Muscle layer of colon (tissue), 2 donors: ENCODE data around the gene DEGS2.
A peak's percentile ranks its signal among the peaks of the same experiment; 100 is the strongest.
"Not testable (repeated sequence)": the region's sequence is repeated elsewhere in the genome, so short reads cannot be mapped to it uniquely, and the experiment has no call there.

Source experiments
- H3K27ac ChIP-seq: one replicate; pipeline ENCODE4 v1.7.0; 2013; ENCODE audit warnings: low read depth, mild to moderate bottlenecking, low read length, moderate library complexity
- H3K27me3 ChIP-seq, 2 donors: one replicate each; pipeline ENCODE4 v1.7.0; 2013; ENCODE audit warnings: low read length in 2 of 2, mild to moderate bottlenecking in 2 of 2; ENCODE audit not compliant: insufficient read depth in 2 of 2, control insufficient read depth in 1 of 2
- H3K36me3 ChIP-seq: one replicate; pipeline ENCODE4 v1.7.0; 2013; ENCODE audit warnings: mild to moderate bottlenecking, low read length; ENCODE audit not compliant: insufficient read depth
- H3K4me1 ChIP-seq: one replicate; pipeline ENCODE4 v1.7.0; 2013; ENCODE audit warnings: mild to moderate bottlenecking, low read length; ENCODE audit not compliant: insufficient read depth
- H3K4me3 ChIP-seq, 2 donors: one replicate each; pipeline ENCODE4 v1.7.0; 2013; ENCODE audit warnings: low read length in 2 of 2, low read depth in 1 of 2, mild to moderate bottlenecking in 1 of 2, moderate library complexity in 1 of 2
- H3K9ac ChIP-seq: one replicate; pipeline ENCODE4 v1.7.0; 2013; ENCODE audit warnings: low read length
- H3K9me3 ChIP-seq: one replicate; pipeline ENCODE4 v1.7.0; 2013; ENCODE audit warnings: mild to moderate bottlenecking, low read length
- donor health status: abdominal sarcoma.
- donor health status: Adenocarcinoma of cecum.

DEGS2 gene

DNA sequence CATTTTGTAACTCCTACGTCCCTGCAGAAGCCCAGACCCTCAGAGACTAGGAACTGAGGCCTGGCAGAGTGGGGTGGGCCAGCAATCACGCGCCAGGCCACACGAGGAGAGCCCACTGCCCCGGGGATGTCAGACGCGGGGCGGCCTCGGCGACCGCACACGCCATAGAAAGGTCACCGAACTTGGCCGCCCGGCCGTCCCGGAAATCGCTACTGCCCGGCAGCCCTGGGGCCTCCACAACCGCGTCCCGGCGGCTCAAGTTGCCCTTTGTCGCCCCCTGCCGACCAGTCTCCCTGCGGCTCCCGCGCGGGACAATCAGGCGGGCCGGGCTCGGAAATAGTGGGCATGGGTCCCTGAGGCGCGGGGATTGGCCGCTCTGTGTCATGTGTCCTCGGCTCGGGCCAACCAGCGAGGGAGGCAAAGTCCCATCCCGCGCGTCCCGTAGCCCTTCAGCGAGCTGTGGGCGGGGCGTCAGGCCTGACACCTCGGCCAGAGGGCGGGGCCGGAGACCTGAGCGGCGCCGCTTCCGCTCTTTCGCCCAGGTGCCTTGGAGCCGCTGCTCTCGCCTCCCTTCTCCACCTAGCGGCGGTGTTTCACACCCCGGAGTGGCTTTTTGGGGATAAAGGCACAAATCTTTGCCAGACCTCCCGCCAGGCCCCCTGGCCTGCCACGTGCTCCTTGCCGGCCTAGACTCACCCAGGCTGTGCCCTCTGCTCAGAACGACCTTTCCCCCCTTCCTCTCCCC lies 33.4 kb upstream of the DEGS2 start:
- Histone ChIP-seq H3K27ac (peak overlapping the region; percentile 90), H3K4me3 (peak overlapping the region; percentile 42 to 82), H3K27me3 (no peaks in the 10 kb centered on the region), H3K9me3 (no peaks in the 10 kb centered on the region), H3K36me3 (no peaks in the 10 kb centered on the region), H3K9ac (peak overlapping the region; percentile 65), H3K4me1 (peaks cover 5% of the 10 kb centered on the region)

DNA sequence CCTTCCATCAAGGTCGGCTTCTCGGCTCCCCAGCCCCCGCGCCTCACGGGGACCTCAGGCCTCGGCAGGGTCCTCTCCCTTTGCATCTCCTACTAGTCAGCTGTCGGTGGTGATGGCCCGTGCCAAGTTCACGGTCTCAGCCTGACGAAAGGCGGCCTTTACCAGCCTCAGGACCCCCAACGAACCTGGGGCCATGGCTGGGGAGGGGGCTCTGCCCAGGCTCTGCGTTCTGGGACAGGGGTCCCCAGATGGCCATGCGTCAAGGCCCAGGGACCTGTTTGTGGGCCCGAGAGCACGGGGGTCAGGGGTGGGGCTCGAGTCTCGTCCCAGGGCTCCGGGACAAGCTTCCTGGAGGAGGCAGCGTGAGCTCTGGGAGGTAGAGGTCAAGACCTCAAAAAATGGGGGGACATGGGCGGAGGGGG lies 32.8 kb upstream of the DEGS2 start:
- H3K4me3 ChIP-seq, result peak overlapping the region; percentile 42 to 53
- no peaks in the 10 kb centered on the region for H3K27me3 ChIP-seq
- H3K9ac ChIP-seq, result peak overlapping the region; percentile 65

GRCh38 chr14:100191584-100192249 lies 32.3 kb upstream of the DEGS2 start:
- Histone ChIP-seq H3K4me1 (peaks cover 5% of the 10 kb centered on the region), H3K9me3 (no peaks in the 10 kb centered on the region), H3K27ac (no peak overlapping the region), H3K9ac (no peak overlapping the region), H3K27me3 (no peaks in the 10 kb centered on the region), H3K4me3 (no peak overlapping the region), H3K36me3 (no peaks in the 10 kb centered on the region)

More for the DNA sequence above, 32.8 kb upstream of the DEGS2 start:
- H3K27ac ChIP-seq, result peak overlapping the region; percentile 86
- peaks cover 5% of the 10 kb centered on the region for H3K4me1 ChIP-seq
- no peaks in the 10 kb centered on the region for H3K36me3 ChIP-seq
- no peaks in the 10 kb centered on the region for H3K9me3 ChIP-seq

GRCh38 chr14:100190126-100190525 lies 30.7 kb upstream of the DEGS2 start:
- H3K27me3 ChIP-seq, result no peaks in the 10 kb centered on the region
- H3K4me1 ChIP-seq, result peaks cover 5% of the 10 kb centered on the region
- no peak overlapping the region for H3K4me3 ChIP-seq
- H3K27ac ChIP-seq, result no peak overlapping the region
- no peaks in the 10 kb centered on the region for H3K36me3 ChIP-seq
- no peaks in the 10 kb centered on the region for H3K9me3 ChIP-seq
- H3K9ac ChIP-seq, result no peak overlapping the region

GRCh38 chr14:100188392-100189030 lies 29.1 kb upstream of the DEGS2 start:
- Histone ChIP-seq H3K36me3 (no peaks in the 10 kb centered on the region), H3K4me3 (no peak overlapping the region), H3K9me3 (no peaks in the 10 kb centered on the region), H3K4me1 (peaks cover 5% of the 10 kb centered on the region), H3K27me3 (no peaks in the 10 kb centered on the region), H3K9ac (no peak overlapping the region), H3K27ac (no peak overlapping the region)

- Histone ChIP-seq H3K27ac (no peak overlapping the region), H3K9ac (no peak overlapping the region), H3K36me3 (no peaks in the 10 kb centered on the region), H3K4me1 (peaks cover 3% of the 10 kb centered on the region), H3K4me3 (no peak overlapping the region), H3K27me3 (no peaks in the 10 kb centered on the region), H3K9me3 (no peaks in the 10 kb centered on the region)
Measured at GRCh38 chr14:100187247-100187833, 27.9 kb upstream of the DEGS2 start.

DNA sequence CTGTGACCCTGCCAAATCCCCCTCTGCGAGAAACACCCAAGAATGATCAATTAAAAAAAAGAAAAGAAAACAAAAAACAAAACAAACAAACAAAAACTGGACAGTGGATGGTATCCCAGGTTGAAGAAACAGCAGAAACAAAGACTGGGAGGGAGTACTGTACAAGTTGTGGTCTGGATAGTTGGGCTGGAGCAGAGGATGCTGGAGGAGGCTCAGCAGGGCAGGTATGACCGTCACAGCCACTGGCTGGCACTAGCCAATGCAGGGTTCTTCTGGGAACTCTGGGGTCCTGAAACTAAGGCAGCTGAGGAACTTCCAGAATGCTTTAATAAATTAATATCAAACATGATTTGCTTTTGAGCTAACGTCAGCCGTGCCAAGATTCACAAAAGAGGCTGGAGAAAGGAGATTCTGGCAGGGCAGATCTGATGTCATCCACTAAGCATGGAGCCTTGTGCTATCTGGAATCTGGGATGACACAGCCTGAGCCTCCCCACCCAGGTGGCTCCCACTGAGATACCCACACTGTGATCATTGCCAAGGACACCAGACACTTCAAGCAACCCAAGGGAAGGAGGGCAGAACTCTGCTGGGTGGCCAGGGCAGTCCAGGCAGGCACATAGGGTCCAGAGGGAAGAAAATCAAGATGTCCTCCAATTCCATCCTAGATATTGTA lies 22.6 kb upstream of the DEGS2 start:
- not testable (repeated sequence) for H3K27ac ChIP-seq, H3K4me3 ChIP-seq, H3K9ac ChIP-seq, H3K27me3 ChIP-seq, H3K9me3 ChIP-seq, H3K36me3 ChIP-seq, H3K4me1 ChIP-seq

- not testable (repeated sequence) for H3K36me3 ChIP-seq, H3K9me3 ChIP-seq, H3K4me3 ChIP-seq, H3K27me3 ChIP-seq, H3K9ac ChIP-seq, H3K4me1 ChIP-seq, H3K27ac ChIP-seq
Measured at GRCh38 chr14:100180671-100181070, 21.2 kb upstream of the DEGS2 start.

GRCh38 chr14:100178691-100179090 lies 19.2 kb upstream of the DEGS2 start:
- Histone ChIP-seq H3K36me3 (no peaks in the 10 kb centered on the region), H3K9ac (no peak overlapping the region), H3K27me3 (no peaks in the 10 kb centered on the region), H3K9me3 (no peaks in the 10 kb centered on the region), H3K27ac (no peak overlapping the region), H3K4me3 (no peak overlapping the region), H3K4me1 (no peaks in the 10 kb centered on the region)

GRCh38 chr14:100176811-100177327 lies 17.4 kb upstream of the DEGS2 start:
- Histone ChIP-seq H3K9me3 (no peaks in the 10 kb centered on the region), H3K4me3 (no peak overlapping the region), H3K27me3 (no peaks in the 10 kb centered on the region), H3K9ac (no peak overlapping the region), H3K36me3 (no peaks in the 10 kb centered on the region), H3K27ac (no peak overlapping the region), H3K4me1 (no peaks in the 10 kb centered on the region)

DNA sequence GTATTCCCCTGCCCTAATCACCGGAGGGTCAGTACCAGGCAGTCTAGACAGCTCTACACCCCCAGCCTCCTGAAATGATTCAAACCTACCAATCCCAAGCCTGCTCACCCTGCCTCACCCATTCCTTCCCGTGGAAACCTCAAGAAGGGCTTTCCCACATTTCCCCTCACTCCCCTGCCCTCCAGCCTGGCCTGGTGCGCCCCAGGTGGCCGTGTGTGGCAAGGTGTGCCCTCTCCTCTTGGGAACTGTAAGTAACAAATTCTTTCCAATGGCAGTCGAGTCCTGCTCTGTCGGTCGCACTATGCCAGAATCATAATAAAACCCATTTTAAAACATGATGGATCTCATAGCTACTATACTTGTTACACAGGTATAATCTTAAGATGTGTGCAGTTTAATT lies 13.9 kb upstream of the DEGS2 start:
- Histone ChIP-seq H3K36me3 (no peaks in the 10 kb centered on the region), H3K27ac (no peak overlapping the region), H3K9ac (no peak overlapping the region), H3K4me3 (no peak overlapping the region), H3K4me1 (no peaks in the 10 kb centered on the region), H3K9me3 (no peaks in the 10 kb centered on the region), H3K27me3 (no peaks in the 10 kb centered on the region)
